Epithelial cell of proximal tubule (primary cell): ENCODE measurements around the gene CERS4. TPM values are rescaled to one million over a fixed set of nuclear protein-coding genes. Genes with fewer than 3 reads are reported as not detected.
"Not testable (repeated sequence)": the region's sequence is repeated elsewhere in the genome, so short reads cannot be mapped to it uniquely, and the experiment has no call there.

Source experiments
- DNase-seq: peaks from one replicate; pipeline ENCODE4 v3.0.0-alpha.2; 2011; ENCODE audit warnings: low read depth
- H3K4me3 ChIP-seq: 2 replicates; pipeline ENCODE4 v1.5.1; 2011; ENCODE audit warnings: low read depth, mild to moderate bottlenecking, low read length
- total RNA-seq: library from RNA; depleted of rRNA; stranded (reverse); fragments of >200 nt; gene quantifications from 2 replicates; pipeline ENCODE4 v1.2.3, GENCODE V29; 2015
- TF ChIP-seq, protein P1 (sequence below): conservative IDR thresholded peaks from 2 replicates; pipeline ENCODE4 v1.5.1; 2012; ENCODE audit warnings: low read depth, mild to moderate bottlenecking, low read length

The CERS4 gene
- total RNA-seq, 1 donor from 2014 or later = 24.5 TPM

- no peak for DNase-seq
- TF ChIP-seq, protein P1, sequence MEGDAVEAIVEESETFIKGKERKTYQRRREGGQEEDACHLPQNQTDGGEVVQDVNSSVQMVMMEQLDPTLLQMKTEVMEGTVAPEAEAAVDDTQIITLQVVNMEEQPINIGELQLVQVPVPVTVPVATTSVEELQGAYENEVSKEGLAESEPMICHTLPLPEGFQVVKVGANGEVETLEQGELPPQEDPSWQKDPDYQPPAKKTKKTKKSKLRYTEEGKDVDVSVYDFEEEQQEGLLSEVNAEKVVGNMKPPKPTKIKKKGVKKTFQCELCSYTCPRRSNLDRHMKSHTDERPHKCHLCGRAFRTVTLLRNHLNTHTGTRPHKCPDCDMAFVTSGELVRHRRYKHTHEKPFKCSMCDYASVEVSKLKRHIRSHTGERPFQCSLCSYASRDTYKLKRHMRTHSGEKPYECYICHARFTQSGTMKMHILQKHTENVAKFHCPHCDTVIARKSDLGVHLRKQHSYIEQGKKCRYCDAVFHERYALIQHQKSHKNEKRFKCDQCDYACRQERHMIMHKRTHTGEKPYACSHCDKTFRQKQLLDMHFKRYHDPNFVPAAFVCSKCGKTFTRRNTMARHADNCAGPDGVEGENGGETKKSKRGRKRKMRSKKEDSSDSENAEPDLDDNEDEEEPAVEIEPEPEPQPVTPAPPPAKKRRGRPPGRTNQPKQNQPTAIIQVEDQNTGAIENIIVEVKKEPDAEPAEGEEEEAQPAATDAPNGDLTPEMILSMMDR = no peak
- no peak overlapping the region for H3K4me3 ChIP-seq
These were observed 24.9 kb upstream of the CERS4 start for GRCh38 chr19:8184274-8184673.

DNA sequence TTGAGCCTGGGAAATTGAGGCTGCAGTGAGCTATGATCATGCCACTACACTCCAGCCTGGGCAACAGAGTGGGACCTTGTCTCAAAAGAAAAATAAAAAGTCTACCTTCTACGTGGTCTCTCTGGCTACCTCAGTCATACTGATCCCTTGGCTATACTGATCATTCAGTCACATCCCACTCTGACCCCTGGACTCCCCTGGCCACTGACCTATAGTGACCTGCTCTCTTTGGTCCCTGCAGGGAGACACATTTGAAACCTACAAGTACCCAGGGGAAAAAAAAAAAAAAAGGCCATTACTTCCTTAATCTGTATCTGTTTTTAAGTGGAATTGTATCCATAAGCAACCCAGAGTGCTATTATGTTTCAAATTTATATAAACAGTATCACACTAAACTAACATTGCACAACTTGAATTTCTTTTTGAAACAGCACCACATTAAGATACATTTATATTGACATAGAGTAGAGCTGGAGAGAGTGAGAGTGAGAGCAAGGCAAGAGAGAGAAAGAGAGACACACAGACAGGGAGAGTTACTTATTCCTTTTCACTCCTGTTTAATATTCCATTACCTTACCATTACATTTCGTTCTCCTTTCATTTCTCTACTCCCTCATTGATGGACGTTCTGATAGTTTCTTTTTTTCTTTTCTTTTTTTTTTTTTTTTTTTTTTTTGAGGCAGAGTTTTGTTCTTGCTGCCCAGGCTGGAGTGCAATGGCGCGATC lies 23.7 kb upstream of the CERS4 start:
- DNase-seq = no peak
- TF ChIP-seq, protein P1 = no peak
- no peak overlapping the region for H3K4me3 ChIP-seq

- no peak for DNase-seq
- no peak overlapping the region for H3K4me3 ChIP-seq
- TF ChIP-seq, protein P1 = no peak
These were observed 16.8 kb upstream of the CERS4 start for GRCh38 chr19:8192221-8192820.

- H3K4me3 ChIP-seq = no peak overlapping the region
- no peak for DNase-seq
- TF ChIP-seq, protein P1 = no peak
These were observed 14.5 kb upstream of the CERS4 start for GRCh38 chr19:8194528-8195267.

GRCh38 chr19:8196271-8196927 lies 12.8 kb upstream of the CERS4 start:
- DNase-seq = no peak
- H3K4me3 ChIP-seq = no peak overlapping the region
- TF ChIP-seq, protein P1 = no peak

GRCh38 chr19:8203288-8204120 lies 5.7 kb upstream of the CERS4 start:
- DNase-seq, H3K4me3 ChIP-seq: not testable (repeated sequence)

DNA sequence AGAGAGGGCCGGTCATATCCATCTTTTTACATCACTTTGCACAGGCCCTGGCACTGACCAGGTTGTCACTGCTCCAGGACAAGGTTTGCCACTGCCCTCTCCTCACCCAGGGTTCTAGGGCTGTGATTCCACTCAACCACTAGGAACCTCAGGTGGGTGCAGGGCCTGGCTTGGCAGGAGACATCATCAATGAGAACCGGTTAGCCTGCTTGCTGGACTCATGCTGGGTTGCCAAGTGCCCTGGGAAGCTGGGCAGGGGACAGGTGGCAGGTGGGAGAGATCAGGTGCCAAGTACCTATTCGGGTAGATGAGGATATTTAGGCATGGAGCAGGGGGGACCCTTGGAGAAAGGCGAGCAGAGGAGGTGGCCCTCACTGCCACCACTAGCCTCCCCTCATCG lies 4.2 kb upstream of the CERS4 start:
- no peak for DNase-seq
- H3K4me3 ChIP-seq = no peak overlapping the region
- TF ChIP-seq, protein P1 = no peak
